Psoas muscle (tissue), 8 donors: ENCODE data around the gene MOB3A. TPM values are rescaled to one million over a fixed set of nuclear protein-coding genes. Genes with fewer than 3 reads are reported as not detected.

Experiments
- ATAC-seq, 4 donors: fragments of 200-7000 bp; cut with Tn5 transposase; one replicate each; pipeline ENCODE4 v1.9.1; 2020; ENCODE audit warnings: moderate library complexity in 3 of 4, mild to moderate bottlenecking in 2 of 4
- DNase-seq, 2 donors: peaks; one replicate each; pipeline ENCODE4 v3.0.0-alpha.2; 2020
- H3K27ac ChIP-seq: fragments of 200-600 bp; one replicate; pipeline ENCODE4 v1.8.0; 2022
- H3K27me3 ChIP-seq, 3 donors: fragments of 200-600 bp in 1 of 3; one replicate each; pipeline versions ENCODE4 v1.6.1 to v1.8.0; 2013 to 2022; ENCODE audit warnings: low read length in 2 of 3, mild to moderate bottlenecking in 2 of 3, moderate library complexity in 1 of 3; ENCODE audit not compliant: insufficient read depth in 3 of 3
- H3K36me3 ChIP-seq, 2 donors: fragments of 200-600 bp in 1 of 2; one replicate each; pipeline versions ENCODE4 v1.6.1 to v1.8.0; 2013 to 2022; ENCODE audit warnings: low read depth in 1 of 2, mild to moderate bottlenecking in 1 of 2, moderate library complexity in 1 of 2; ENCODE audit not compliant: insufficient read depth in 1 of 2
- H3K4me1 ChIP-seq: fragments of 200-600 bp; one replicate; pipeline ENCODE4 v1.8.0; 2022
- H3K4me3 ChIP-seq: fragments of 200-600 bp; one replicate; pipeline ENCODE4 v1.8.0; 2022; ENCODE audit warnings: mild to moderate bottlenecking
- H3K9me3 ChIP-seq: fragments of 200-600 bp; one replicate; pipeline ENCODE4 v1.8.0; 2022
- CTCF ChIP-seq: fragments of 200-600 bp; IDR thresholded peaks from one replicate; pipeline ENCODE4 v1.8.0; 2022; ENCODE audit warnings: antibody characterized with exemption
- WGBS, 3 donors: extraction: QIAGEN DNeasy Blood & Tissue Kit; methylation state at CpG; one replicate each; pipeline versions ENCODE4 v1.1.6 to v1.1.7; 2013; 5-methylcytosine and 5-hydroxymethylcytosine counted together
- intact Hi-C, 2 donors: fragments of 100-400 bp; cut with DNase I; formaldehyde crosslinking; loops; one replicate each; pipeline versions ENCODE4 v1.11.0 to v1.14.2; 2022
- polyA plus RNA-seq, 3 donors: library from polyadenylated mRNA; stranded (reverse); fragments of 200-250 nt; gene quantifications; one replicate each; pipeline ENCODE4 v1.2.3, GENCODE V29; 2013
- total RNA-seq, 4 donors: library from RNA; stranded (reverse); fragmentation: NEBNext Ultra II Directional in 2 of 4; extraction: Animal tissue kit (Norgen Biotek cat#: 25700) in 2 of 4; gene quantifications; one replicate each; pipeline versions ENCODE4 v1.2.1 to v1.2.4, GENCODE V29; 2021 to 2023
- donor health status: healthy with polysubstance abuse.
- donor health status: DM: no; HTN: no; CAD: no; lungs with moderate emphysema.
- donor health status: Bipolar disorder and iron deficiency.
- donor health status: healthy.
- donor health status: DM: yes; HTN: yes; CAD: no.
- donor health status: DM: no; HTN: no; CAD: no.
- donor health status: DM: no; HTN: no; CAD: no.
- donor health status: DM: yes; HTN: yes; CAD: no.

Gene MOB3A
- total and polyA plus RNA-seq, 7 donors, result 8.3 to 19.8 (median 13.5) TPM

- H3K36me3 ChIP-seq, result peaks cover 0 to 49% of the 10 kb centered on the region in 2 donors
- no peaks in the 10 kb centered on the region for H3K9me3 ChIP-seq
- no peak for TF ChIP-seq CTCF
- no peak for ATAC-seq
- 80 to 84% (median 81%) methylated on average over 39 of the region's 39 CpGs for WGBS, 3 donors
- intact Hi-C loops, result loop anchor here in 1 of 2 donors (5.0 kb wide), 1 partner anchor 47 kb away; no protein-coding TSS in a partner anchor
- peaks cover 9% of the 10 kb centered on the region for H3K4me1 ChIP-seq
- DNase-seq, result no peak
- H3K27me3 ChIP-seq, result no peaks in the 10 kb centered on the region
- H3K4me3 ChIP-seq, result no peak overlapping the region
- no peak overlapping the region for H3K27ac ChIP-seq
Measured at GRCh38 chr19:2099937-2100718, 4.0 kb upstream of the MOB3A start.

GRCh38 chr19:2099054-2099501, 3.0 kb upstream of the MOB3A start:
- Histone ChIP-seq H3K4me1 (peaks cover 10% of the 10 kb centered on the region), H3K4me3 (no peak overlapping the region), H3K27ac (no peak overlapping the region), H3K9me3 (no peaks in the 10 kb centered on the region), H3K27me3 (no peaks in the 10 kb centered on the region), H3K36me3 (peaks cover 0 to 43% of the 10 kb centered on the region in 2 donors)
- no peak for TF ChIP-seq CTCF
- DNase-seq (no peak), ATAC-seq (no peak)
- intact Hi-C loops, result no loop called here
- WGBS, 3 donors, result 66 to 74% (median 67%) methylated on average over 15 to 16 of the region's 16 CpGs

GRCh38 chr19:2097886-2098327, 1.8 kb upstream of the MOB3A start:
- peaks cover 16% of the 10 kb centered on the region for H3K4me1 ChIP-seq
- 76 to 81% (median 81%) methylated on average over 23 of the region's 23 CpGs for WGBS, 3 donors
- H3K4me3 ChIP-seq, result no peak overlapping the region
- DNase-seq (no peak), ATAC-seq (no peak)
- no peak overlapping the region for H3K27ac ChIP-seq
- TF ChIP-seq CTCF, result no peak
- no peaks in the 10 kb centered on the region for H3K27me3 ChIP-seq
- no peaks in the 10 kb centered on the region for H3K9me3 ChIP-seq
- intact Hi-C loops, result no loop called here
- peaks cover 0 to 41% of the 10 kb centered on the region in 2 donors for H3K36me3 ChIP-seq

- TF ChIP-seq CTCF, result no peak
- DNase-seq (no peak), ATAC-seq (no peak)
- Histone ChIP-seq H3K27ac (peak overlapping the region; percentile 47), H3K4me1 (peaks cover 16% of the 10 kb centered on the region), H3K36me3 (peaks cover 0 to 40% of the 10 kb centered on the region in 2 donors), H3K27me3 (no peaks in the 10 kb centered on the region), H3K4me3 (peak overlapping the region; percentile 64), H3K9me3 (no peaks in the 10 kb centered on the region)
- intact Hi-C loops, result no loop called here
- WGBS, 3 donors, result 22 to 25% (median 23%) methylated on average over 25 to 30 of the region's 30 CpGs
Measured at GRCh38 chr19:2097203-2097885, 1.2 kb upstream of the MOB3A start.
